ENCODE data around the gene C21orf58. TPM values are rescaled to one million over a fixed set of nuclear protein-coding genes. Genes with fewer than 3 reads are reported as not detected.

Gene C21orf58
- total RNA-seq, 6 donors from 2014 or later, result 3.2 to 35.6 (median 6.7) TPM

DNA sequence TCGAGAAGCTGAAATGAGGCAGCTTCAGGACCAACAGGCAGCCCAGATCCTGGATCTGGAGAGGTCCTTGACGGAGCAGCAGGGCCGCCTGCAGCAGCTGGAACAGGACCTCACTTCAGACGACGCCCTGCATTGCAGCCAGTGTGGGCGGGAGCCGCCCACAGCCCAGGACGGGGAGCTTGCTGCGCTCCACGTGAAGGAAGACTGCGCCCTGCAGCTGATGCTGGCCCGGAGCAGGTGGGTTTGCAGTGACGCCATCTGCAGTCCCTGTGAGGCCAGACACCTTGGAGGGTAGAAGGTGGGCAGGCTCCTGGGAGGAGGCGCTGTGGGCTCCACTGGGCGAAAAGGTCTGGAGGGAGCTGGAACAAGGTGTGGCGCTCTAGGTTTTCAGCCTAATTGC lies 40.0 kb upstream of the C21orf58 start:
- H3K9me3 ChIP-seq, result no peaks in the 10 kb centered on the region
- DNase-seq, result no peak
- no peak overlapping the region for H3K27ac ChIP-seq
- 91 to 92% methylated on average over 5 to 16 of the region's 16 CpGs for WGBS, 2 donors
- H3K27me3 ChIP-seq, result no peaks in the 10 kb centered on the region
- TF ChIP-seq EP300 (IDR thresholded peaks at IDR 0.05) (no peak), POLR2AphosphoS5 (IDR thresholded peaks at IDR 0.05) (no peak), POLR2A (IDR thresholded peaks at IDR 0.05) (no peak)
- TF ChIP-seq, protein P1, sequence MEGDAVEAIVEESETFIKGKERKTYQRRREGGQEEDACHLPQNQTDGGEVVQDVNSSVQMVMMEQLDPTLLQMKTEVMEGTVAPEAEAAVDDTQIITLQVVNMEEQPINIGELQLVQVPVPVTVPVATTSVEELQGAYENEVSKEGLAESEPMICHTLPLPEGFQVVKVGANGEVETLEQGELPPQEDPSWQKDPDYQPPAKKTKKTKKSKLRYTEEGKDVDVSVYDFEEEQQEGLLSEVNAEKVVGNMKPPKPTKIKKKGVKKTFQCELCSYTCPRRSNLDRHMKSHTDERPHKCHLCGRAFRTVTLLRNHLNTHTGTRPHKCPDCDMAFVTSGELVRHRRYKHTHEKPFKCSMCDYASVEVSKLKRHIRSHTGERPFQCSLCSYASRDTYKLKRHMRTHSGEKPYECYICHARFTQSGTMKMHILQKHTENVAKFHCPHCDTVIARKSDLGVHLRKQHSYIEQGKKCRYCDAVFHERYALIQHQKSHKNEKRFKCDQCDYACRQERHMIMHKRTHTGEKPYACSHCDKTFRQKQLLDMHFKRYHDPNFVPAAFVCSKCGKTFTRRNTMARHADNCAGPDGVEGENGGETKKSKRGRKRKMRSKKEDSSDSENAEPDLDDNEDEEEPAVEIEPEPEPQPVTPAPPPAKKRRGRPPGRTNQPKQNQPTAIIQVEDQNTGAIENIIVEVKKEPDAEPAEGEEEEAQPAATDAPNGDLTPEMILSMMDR (IDR thresholded peaks at IDR 0.05), result no peak
- no peak overlapping the region for H3K4me3 ChIP-seq
- H3K4me1 ChIP-seq, result peaks cover 0 to 8% (median 0%) of the 10 kb centered on the region in 4 donors
- ATAC-seq (ENCODE audit: low FRiP score in 2 of 2), result no peak
- H3K36me3 ChIP-seq, result peaks cover 7 to 81% (median 56%) of the 10 kb centered on the region in 4 donors

DNA sequence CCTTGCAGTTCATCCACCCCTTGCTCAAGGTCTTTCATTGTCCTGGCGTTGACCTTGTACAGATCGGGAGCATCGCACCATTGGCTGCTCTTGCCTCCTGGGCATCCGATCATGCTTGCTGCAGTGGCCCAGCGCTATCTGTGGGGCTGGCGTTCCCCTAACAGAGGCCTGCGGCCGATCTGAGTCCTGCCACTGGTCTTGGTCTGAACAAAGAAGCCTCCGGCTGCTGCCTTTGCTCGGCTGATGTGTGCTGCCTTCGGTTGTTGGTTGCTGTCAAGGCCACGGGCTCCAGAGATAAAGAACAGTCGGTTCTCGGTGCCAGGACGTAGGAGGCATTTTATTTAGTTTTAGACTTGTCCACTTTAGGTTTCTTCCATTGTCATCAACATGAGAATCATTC lies 39.3 kb upstream of the C21orf58 start:
- no peaks in the 10 kb centered on the region for H3K9me3 ChIP-seq
- no peaks in the 10 kb centered on the region for H3K27me3 ChIP-seq
- TF ChIP-seq, protein P1 (IDR thresholded peaks at IDR 0.05), result no peak
- TF ChIP-seq POLR2A (IDR thresholded peaks at IDR 0.05), result no peak
- no peak for TF ChIP-seq POLR2AphosphoS5 (IDR thresholded peaks at IDR 0.05)
- TF ChIP-seq EP300 (IDR thresholded peaks at IDR 0.05), result no peak
- DNase-seq, result no peak
- H3K36me3 ChIP-seq, result peaks cover 7 to 82% (median 57%) of the 10 kb centered on the region in 4 donors
- no peak overlapping the region for H3K4me3 ChIP-seq
- 90 to 98% methylated on average over 9 to 15 of the region's 15 CpGs for WGBS, 2 donors
- no peak for ATAC-seq (ENCODE audit: low FRiP score in 2 of 2)
- H3K27ac ChIP-seq, result no peak overlapping the region
- peaks cover 0 to under 1% (median 0%) of the 10 kb centered on the region in 4 donors for H3K4me1 ChIP-seq

DNA sequence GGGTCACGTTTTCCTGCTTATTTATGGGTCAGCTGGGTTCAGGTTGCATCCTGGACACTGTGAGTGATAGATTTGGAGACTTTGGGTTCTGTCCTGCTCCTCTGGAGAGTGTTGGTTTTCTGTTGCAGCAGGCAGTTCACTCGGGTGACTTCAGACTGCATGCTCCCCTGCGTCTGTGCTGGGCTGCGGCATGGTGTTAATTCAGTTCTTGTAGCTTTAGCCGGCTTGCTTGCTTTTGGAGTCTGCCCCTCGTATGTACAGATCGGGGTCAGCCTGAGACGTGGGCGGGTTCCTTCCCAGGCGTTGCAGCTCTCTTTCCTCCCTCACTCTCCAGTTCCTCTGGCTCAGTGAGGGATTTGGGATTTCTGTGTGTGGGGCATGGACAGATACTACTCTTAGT lies 38.3 kb upstream of the C21orf58 start:
- no peaks in the 10 kb centered on the region for H3K4me1 ChIP-seq
- no peak overlapping the region for H3K4me3 ChIP-seq
- 89% methylated on average over 10 of the region's 10 CpGs for WGBS, 2 donors
- TF ChIP-seq POLR2A (IDR thresholded peaks at IDR 0.05) (no peak), POLR2AphosphoS5 (IDR thresholded peaks at IDR 0.05) (no peak), EP300 (IDR thresholded peaks at IDR 0.05) (no peak)
- TF ChIP-seq, protein P1 (IDR thresholded peaks at IDR 0.05), result no peak
- peaks cover 13 to 82% (median 57%) of the 10 kb centered on the region in 4 donors for H3K36me3 ChIP-seq
- no peak overlapping the region for H3K27ac ChIP-seq
- DNase-seq (no peak), ATAC-seq (ENCODE audit: low FRiP score in 2 of 2) (no peak)
- no peaks in the 10 kb centered on the region for H3K9me3 ChIP-seq
- H3K27me3 ChIP-seq, result no peaks in the 10 kb centered on the region

DNA sequence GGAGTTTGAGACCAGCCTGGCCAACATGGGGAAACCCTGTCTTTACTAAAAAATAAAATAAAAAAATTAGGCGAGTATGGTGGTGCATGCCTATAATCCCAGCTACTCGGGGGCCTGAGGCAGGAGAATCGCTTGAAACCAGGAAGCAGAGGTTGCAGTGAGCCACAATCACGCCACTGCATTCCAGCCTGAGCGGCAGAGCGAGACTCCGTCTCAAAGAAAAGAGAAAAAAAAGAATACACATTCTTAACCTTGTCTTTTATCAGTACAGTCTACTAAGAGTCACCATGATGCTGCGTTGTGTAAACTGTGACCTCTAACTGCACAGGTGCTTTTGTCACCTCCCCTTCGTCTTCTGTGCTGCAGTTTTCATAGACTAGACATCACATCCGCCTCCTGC lies 37.5 kb upstream of the C21orf58 start:
- Histone ChIP-seq H3K36me3 (peaks cover 15 to 82% (median 57%) of the 10 kb centered on the region in 4 donors), H3K4me1 (no peaks in the 10 kb centered on the region), H3K9me3 (no peaks in the 10 kb centered on the region), H3K4me3 (no peak overlapping the region), H3K27me3 (no peaks in the 10 kb centered on the region), H3K27ac (no peak overlapping the region)
- TF ChIP-seq, protein P1 (IDR thresholded peaks at IDR 0.05), result no peak
- TF ChIP-seq POLR2A (IDR thresholded peaks at IDR 0.05), result no peak
- no peak for TF ChIP-seq POLR2AphosphoS5 (IDR thresholded peaks at IDR 0.05)
- TF ChIP-seq EP300 (IDR thresholded peaks at IDR 0.05), result no peak
- WGBS, 2 donors, result 96 to 99% methylated on average over 10 of the region's 10 CpGs
- DNase-seq (no peak), ATAC-seq (ENCODE audit: low FRiP score in 2 of 2) (no peak)

DNA sequence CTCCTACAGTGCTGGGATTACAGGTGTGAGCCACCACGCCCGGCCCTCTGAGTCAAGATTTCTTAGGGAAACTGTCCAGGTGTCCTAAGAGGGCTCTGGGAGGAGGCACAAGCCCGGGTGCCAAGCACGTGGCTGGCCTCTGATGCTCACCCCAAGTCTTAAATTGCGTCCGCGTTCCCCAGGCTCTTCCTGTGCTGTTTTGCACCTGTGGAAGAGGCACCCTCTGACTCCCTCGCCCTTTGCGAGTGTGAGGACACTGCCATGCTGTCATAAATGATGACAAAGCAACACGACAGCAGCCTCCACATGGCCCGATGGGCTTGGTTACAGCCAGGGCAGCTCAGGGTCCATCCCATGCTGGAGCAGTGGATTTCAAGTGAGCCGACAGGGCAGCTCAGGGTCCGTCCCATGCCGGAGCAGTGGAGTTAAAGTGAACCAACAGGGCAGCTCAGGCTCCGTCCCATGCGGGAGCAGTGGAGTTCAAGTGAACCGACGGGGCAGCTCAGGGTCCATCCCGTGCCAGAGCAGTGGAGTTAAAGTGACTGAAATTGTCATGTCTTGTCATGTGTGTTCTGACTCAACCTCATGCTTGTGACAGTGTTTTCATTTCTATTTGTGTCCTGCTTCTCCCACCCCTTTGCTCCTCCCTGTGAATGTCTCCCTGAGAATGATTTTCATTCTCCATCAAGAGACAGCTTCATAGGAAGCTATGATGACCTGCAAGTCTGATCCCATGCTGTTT lies 34.2 kb upstream of the C21orf58 start:
- Histone ChIP-seq H3K9me3 (no peaks in the 10 kb centered on the region), H3K4me1 (no peaks in the 10 kb centered on the region), H3K4me3 (no peak overlapping the region), H3K27ac (no peak overlapping the region), H3K36me3 (peaks cover 20 to 84% (median 67%) of the 10 kb centered on the region in 4 donors), H3K27me3 (no peaks in the 10 kb centered on the region)
- DNase-seq (no peak), ATAC-seq (ENCODE audit: low FRiP score in 2 of 2) (no peak)
- 88 to 94% methylated on average over 12 to 15 of the region's 19 CpGs for WGBS, 2 donors
- TF ChIP-seq POLR2A (IDR thresholded peaks at IDR 0.05) (no peak), POLR2AphosphoS5 (IDR thresholded peaks at IDR 0.05) (no peak)

Measured in upper lobe of left lung (tissue), 6 donors.